ENCODE measurements around the gene LRRC39. TPM values are rescaled to one million over a fixed set of nuclear protein-coding genes. Genes with fewer than 3 reads are reported as not detected.
A peak's percentile ranks its signal among the peaks of the same experiment; 100 is the strongest.
"Not testable (repeated sequence)": the region's sequence is repeated elsewhere in the genome, so short reads cannot be mapped to it uniquely, and the experiment has no call there.

Gene LRRC39
- total RNA-seq: 1 to 10 TPM; 2.7 to 2.9 TPM
- polyA plus RNA-seq: under 1 TPM in 2 of 3 donors, not detected in 1; 0.08 to 0.10 TPM
- 0.93 to 3.8 (median 2.5) reads per million in 6 experiments for total RNA-seq

GRCh38 chr1:100178091-100178490, at the start of gene LRRC39:
TSS of gene LRRC39 (minus strand) at chr1:100178256. CDS start at chr1:100168516, 9,740 bp downstream.
- Mint-ChIP-seq H3K4me3 (no peak within 1 kb of the TSS), H3K9me3 (peaks cover 0 to 10% (median 4%) of the 10 kb centered on the region in 9 donors), H3K27ac (peak within 1 kb of the TSS in 1 of 10 donors; percentile 4), H3K36me3 (peaks cover 2 to 17% (median 8%) of the 10 kb centered on the region in 3 donors), H3K4me1 (no peaks in the 10 kb centered on the region), H3K27me3 (no peaks in the 10 kb centered on the region)
- no peak for ATAC-seq
- POLR2A ChIA-PET: no interaction called here
- no peak for DNase-seq

GRCh38 chr1:100222428-100222827, 44.4 kb upstream of the LRRC39 start:
- H3K36me3 Mint-ChIP-seq: peaks cover 4 to 32% (median 22%) of the 10 kb centered on the region in 3 donors
- POLR2A ChIA-PET: interaction anchor here (0.9 kb wide), 1 partner anchor 27 kb away, joined by 3 read pairs; the partner anchor contains the start of gene DBT
- no peak overlapping the region for H3K27ac Mint-ChIP-seq
- no peak overlapping the region for H3K4me3 Mint-ChIP-seq
- no peaks in the 10 kb centered on the region for H3K9me3 Mint-ChIP-seq
- peaks cover 0 to 9% (median 4%) of the 10 kb centered on the region in 4 donors for H3K4me1 Mint-ChIP-seq
- ATAC-seq: no peak
- DNase-seq: no peak
- no peaks in the 10 kb centered on the region for H3K27me3 Mint-ChIP-seq

DNA sequence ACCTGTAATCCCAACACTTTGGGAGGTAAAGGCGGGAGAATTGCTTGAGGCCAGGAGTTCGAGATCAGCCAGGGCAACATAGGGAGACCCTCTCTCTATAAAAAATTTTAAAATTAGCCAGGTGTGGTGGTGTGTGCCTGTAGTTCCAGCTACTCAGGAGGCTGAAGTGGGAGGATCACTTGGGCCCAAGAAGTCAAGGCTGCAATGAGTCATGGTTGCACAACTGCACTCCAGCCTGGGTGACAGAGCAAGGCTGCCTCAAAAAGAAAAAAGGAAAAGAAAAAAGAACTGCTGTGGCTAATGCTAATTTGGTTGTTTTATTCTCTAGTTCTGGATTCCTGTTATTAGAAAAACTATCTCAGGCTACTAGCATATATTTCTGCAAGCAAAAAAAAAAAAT, 41.8 kb upstream of the LRRC39 start:
- peaks cover 0 to 9% (median 4%) of the 10 kb centered on the region in 4 donors for H3K4me1 Mint-ChIP-seq
- ATAC-seq (no peak), DNase-seq (no peak)
- H3K27ac Mint-ChIP-seq: peak overlapping the region in 4 of 10 donors; percentile 6 to 72 (median 36)
- no peaks in the 10 kb centered on the region for H3K9me3 Mint-ChIP-seq
- peaks cover 4 to 40% (median 23%) of the 10 kb centered on the region in 3 donors for H3K36me3 Mint-ChIP-seq
- peak overlapping the region in 1 of 10 donors; percentile 36 for H3K4me3 Mint-ChIP-seq
- POLR2A ChIA-PET: interaction anchor here (1.0 kb wide), 1 partner anchor 236 kb away, joined by 4 read pairs; no protein-coding TSS in a partner anchor
- H3K27me3 Mint-ChIP-seq: no peaks in the 10 kb centered on the region

DNA sequence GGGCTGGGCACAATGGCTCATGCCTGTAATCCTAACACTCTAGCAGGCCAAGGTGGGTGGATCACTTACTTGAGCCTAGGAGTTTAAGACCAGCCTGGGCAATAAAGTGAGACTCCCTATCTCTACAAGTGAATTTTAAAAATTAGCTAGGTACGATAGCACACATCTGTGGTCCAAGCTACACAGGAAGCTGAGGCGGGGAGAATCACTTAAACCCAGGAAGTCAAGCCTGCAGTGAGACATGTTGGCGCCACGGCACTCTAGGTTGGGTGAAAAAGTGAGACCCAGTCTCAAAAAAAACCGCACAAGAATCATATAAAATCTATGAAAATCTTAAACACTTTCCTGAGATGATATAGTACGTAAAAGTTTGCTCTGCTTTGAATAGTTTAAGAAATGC, 41.4 kb upstream of the LRRC39 start:
- Mint-ChIP-seq H3K27me3 (no peaks in the 10 kb centered on the region), H3K9me3 (no peaks in the 10 kb centered on the region), H3K36me3 (peaks cover 4 to 45% (median 23%) of the 10 kb centered on the region in 3 donors), H3K4me3 (peak overlapping the region in 1 of 10 donors; percentile 36), H3K4me1 (peaks cover 0 to 9% (median 4%) of the 10 kb centered on the region in 4 donors), H3K27ac (peak overlapping the region in 3 of 10 donors; percentile 35 to 72 (median 38))
- ATAC-seq (no peak), DNase-seq (peak in 1 of 10 donors; percentile 1)
- POLR2A ChIA-PET: interaction anchor here (1.0 kb wide), 1 partner anchor 236 kb away, joined by 4 read pairs; no protein-coding TSS in a partner anchor

DNA sequence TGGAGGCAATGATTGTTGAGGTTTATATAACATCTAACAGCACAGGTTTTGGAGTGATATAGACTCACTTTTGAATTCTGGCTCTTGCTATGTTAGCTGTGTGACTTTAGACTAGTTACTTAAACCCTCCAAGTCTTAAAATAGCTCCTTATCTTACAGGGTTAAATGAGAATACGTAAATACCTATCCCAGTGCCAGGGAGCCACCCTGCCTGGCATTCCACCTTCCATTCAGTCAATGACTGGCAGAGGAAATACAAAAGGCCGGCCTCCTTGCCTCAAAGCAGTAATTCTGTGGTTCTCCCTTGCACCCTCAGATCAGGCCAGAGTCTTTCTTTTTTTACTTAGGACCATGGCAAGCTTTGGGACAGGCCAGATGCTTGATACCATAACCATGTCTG, 39.8 kb upstream of the LRRC39 start:
- POLR2A ChIA-PET: no interaction called here
- H3K36me3 Mint-ChIP-seq: peaks cover 4 to 51% (median 23%) of the 10 kb centered on the region in 3 donors
- H3K27ac Mint-ChIP-seq: peak overlapping the region in 3 of 10 donors; percentile 19 to 64 (median 57)

DNA sequence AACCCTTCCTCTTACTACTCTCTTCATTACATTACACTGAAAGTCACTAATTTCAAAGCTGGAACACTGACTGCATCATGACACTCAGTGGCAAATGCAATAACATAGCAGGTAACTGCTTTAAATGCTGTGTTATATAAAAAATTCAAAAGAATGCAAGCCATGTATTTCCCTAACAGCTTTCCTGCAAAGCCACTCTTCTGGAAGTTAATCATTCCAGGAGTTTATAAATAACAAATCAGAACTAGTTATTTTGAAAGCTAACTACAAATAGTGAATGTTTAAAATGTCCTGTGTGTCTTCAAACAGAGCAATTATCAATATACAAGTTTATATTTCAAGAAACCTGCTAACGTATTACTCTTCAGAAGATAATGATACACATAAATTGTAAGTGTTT, 37.0 kb upstream of the LRRC39 start:
- no peak for ATAC-seq
- Mint-ChIP-seq H3K27ac (no peak overlapping the region), H3K27me3 (no peaks in the 10 kb centered on the region), H3K4me1 (peaks cover 0 to 8% (median 4%) of the 10 kb centered on the region in 4 donors), H3K9me3 (no peaks in the 10 kb centered on the region), H3K36me3 (peaks cover under 1 to 71% (median 28%) of the 10 kb centered on the region in 3 donors), H3K4me3 (no peak overlapping the region)
- no peak for DNase-seq
- POLR2A ChIA-PET: no interaction called here

More for the DNA sequence above, 39.8 kb upstream of the LRRC39 start:
- ATAC-seq: no peak
- DNase-seq: no peak
- Mint-ChIP-seq H3K27me3 (no peaks in the 10 kb centered on the region), H3K9me3 (no peaks in the 10 kb centered on the region), H3K4me3 (no peak overlapping the region), H3K4me1 (peaks cover 0 to 9% (median 4%) of the 10 kb centered on the region in 4 donors)

- Mint-ChIP-seq H3K4me3 (no peak overlapping the region), H3K9me3 (no peaks in the 10 kb centered on the region), H3K27ac (no peak overlapping the region), H3K36me3 (peaks cover 0 to 83% (median 24%) of the 10 kb centered on the region in 3 donors), H3K27me3 (no peaks in the 10 kb centered on the region), H3K4me1 (peaks cover 0 to 3% (median 0%) of the 10 kb centered on the region in 4 donors)
- no peak for DNase-seq
- POLR2A ChIA-PET: no interaction called here
- no peak for ATAC-seq
Measured at GRCh38 chr1:100213141-100213540, 35.1 kb upstream of the LRRC39 start.

DNA sequence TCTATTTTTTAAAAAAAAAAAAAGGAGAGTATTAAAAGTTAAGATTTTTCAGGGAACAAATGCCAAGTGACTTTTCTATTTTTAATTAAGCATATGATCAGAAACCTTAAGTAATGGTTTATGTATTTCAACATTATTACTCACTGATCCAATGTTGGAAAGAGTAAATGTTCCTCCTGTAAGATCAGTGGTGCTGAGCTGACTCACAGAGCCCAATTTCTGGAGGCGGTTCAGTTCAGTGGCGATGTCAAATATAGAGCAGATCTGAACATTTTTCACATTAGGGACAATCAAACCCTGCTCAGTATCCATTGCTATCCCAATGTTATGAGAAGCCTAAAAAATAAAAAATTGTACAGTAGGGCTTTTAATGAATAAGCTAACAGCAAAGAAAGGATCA, 28.2 kb upstream of the LRRC39 start:
- H3K27ac Mint-ChIP-seq: peak overlapping the region in 1 of 10 donors; percentile 29
- POLR2A ChIA-PET: no interaction called here
- no peak for DNase-seq
- peaks cover 24 to 85% (median 58%) of the 10 kb centered on the region in 3 donors for H3K36me3 Mint-ChIP-seq
- no peak overlapping the region for H3K4me3 Mint-ChIP-seq
- no peaks in the 10 kb centered on the region for H3K27me3 Mint-ChIP-seq
- H3K4me1 Mint-ChIP-seq: peaks cover 0 to 8% (median 6%) of the 10 kb centered on the region in 4 donors
- ATAC-seq: no peak
- H3K9me3 Mint-ChIP-seq: peaks cover 0 to 13% (median 6%) of the 10 kb centered on the region in 9 donors

GRCh38 chr1:100205593-100205992, 27.5 kb upstream of the LRRC39 start:
- peak overlapping the region in 1 of 10 donors; percentile 74 for H3K27ac Mint-ChIP-seq
- peaks cover 0 to 12% (median 6%) of the 10 kb centered on the region in 4 donors for H3K4me1 Mint-ChIP-seq
- DNase-seq, ATAC-seq, POLR2A ChIA-PET, H3K27me3 Mint-ChIP-seq, H3K4me3 Mint-ChIP-seq: not testable (repeated sequence)
- peaks cover 29 to 85% (median 65%) of the 10 kb centered on the region in 3 donors for H3K36me3 Mint-ChIP-seq
- peaks cover 0 to 13% (median 6%) of the 10 kb centered on the region in 9 donors for H3K9me3 Mint-ChIP-seq

- ATAC-seq, H3K27ac Mint-ChIP-seq, DNase-seq, POLR2A ChIA-PET, H3K27me3 Mint-ChIP-seq, H3K4me3 Mint-ChIP-seq: not testable (repeated sequence)
- Mint-ChIP-seq H3K36me3 (peaks cover 29 to 85% (median 67%) of the 10 kb centered on the region in 3 donors), H3K9me3 (peaks cover 0 to 13% (median 6%) of the 10 kb centered on the region in 9 donors), H3K4me1 (peaks cover 0 to 12% (median 6%) of the 10 kb centered on the region in 4 donors)
Measured at GRCh38 chr1:100205103-100205502, 27.0 kb upstream of the LRRC39 start.

DNA sequence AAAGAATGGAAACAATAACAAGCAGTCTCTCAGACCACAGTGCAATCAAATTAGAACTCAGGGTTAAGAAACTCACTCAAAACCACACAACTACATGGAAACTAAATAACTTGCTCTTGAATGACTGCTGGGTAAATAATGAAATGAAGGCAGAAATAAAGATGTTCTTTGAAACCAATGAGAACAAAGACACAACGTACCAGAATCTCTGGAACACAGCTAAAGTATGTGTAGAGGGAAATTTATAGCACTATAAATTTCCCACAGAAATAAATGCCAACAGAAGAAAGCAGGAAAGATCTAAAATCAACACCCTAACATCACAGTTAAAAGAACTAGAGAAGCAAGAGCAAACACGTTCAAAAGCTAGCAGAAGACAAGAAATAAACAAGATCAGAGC, 24.6 kb upstream of the LRRC39 start:
- Mint-ChIP-seq H3K36me3 (peaks cover 29 to 88% (median 74%) of the 10 kb centered on the region in 3 donors), H3K27ac (peak overlapping the region in 3 of 10 donors; percentile 30 to 49 (median 32)), H3K9me3 (peaks cover 0 to 13% (median 6%) of the 10 kb centered on the region in 9 donors), H3K4me1 (peaks cover 0 to 12% (median 6%) of the 10 kb centered on the region in 4 donors)
- ATAC-seq, DNase-seq, H3K27me3 Mint-ChIP-seq, POLR2A ChIA-PET, H3K4me3 Mint-ChIP-seq: not testable (repeated sequence)

DNA sequence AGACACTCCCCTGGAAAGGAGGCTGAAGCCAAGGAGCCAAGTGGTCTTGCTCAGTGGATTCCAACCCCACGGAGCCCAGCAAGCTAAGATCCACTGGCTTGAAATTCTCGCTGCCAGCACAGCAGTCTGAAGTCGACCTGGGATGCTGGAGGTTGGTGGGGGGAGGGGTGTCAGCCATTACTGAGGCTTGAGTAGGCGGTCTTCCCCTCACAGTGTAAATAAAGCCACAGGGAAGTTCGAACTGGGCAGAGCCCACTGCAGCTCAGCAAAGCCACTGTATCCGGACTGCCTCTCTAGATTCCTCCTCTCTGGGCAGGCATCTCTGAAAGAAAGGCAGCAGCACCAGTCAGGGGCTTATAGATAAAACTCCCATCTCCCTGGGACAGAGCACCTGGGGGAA, 22.0 kb upstream of the LRRC39 start:
- DNase-seq, ATAC-seq, H3K27me3 Mint-ChIP-seq, H3K4me3 Mint-ChIP-seq, H3K27ac Mint-ChIP-seq, POLR2A ChIA-PET, H3K9me3 Mint-ChIP-seq: not testable (repeated sequence)
- Mint-ChIP-seq H3K36me3 (peaks cover 27 to 90% (median 79%) of the 10 kb centered on the region in 3 donors), H3K4me1 (peaks cover 0 to 14% (median 6%) of the 10 kb centered on the region in 4 donors)

DNA sequence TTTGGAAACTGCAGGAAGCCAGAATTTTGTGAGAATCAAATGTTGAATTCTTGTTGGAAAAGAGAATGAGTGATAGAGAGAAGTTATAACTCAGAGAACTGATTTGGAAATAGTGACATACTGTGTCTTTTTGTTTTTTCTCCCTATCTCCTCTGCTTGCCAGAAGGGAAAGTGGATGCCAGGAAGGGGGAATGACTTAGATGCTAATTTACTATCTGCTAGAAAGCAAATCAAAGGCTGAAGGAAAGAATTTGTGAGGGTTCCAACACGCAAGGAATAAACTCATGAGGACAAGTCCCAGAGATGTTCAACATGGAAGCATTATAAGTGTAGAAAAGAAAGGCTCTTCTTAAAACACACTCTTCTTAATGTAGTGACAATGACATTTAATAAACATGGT, 20.5 kb upstream of the LRRC39 start:
- POLR2A ChIA-PET: no interaction called here
- H3K27ac Mint-ChIP-seq: no peak overlapping the region

More for the DNA sequence above, 20.5 kb upstream of the LRRC39 start:
- DNase-seq (no peak), ATAC-seq (no peak)
- no peaks in the 10 kb centered on the region for H3K27me3 Mint-ChIP-seq
- H3K36me3 Mint-ChIP-seq: peaks cover 22 to 87% (median 68%) of the 10 kb centered on the region in 3 donors
- H3K9me3 Mint-ChIP-seq: no peaks in the 10 kb centered on the region
- H3K4me3 Mint-ChIP-seq: no peak overlapping the region
- H3K4me1 Mint-ChIP-seq: peaks cover 0 to 14% (median 4%) of the 10 kb centered on the region in 4 donors
